IMR-90 (cell line): ENCODE measurements around the gene TMEM38B. TPM values are rescaled to one million over a fixed set of nuclear protein-coding genes. Genes with fewer than 3 reads are reported as not detected.

Experiments used
- ATAC-seq: fragments of 200-7000 bp; cut with Tn5 transposase; 2 replicates; pipeline ENCODE4 v1.9.1; 2020; ENCODE audit warnings: low read depth, mild to moderate bottlenecking, moderate library complexity
- BruUV-seq: library from RNA; stranded (reverse); fragments of 400-500 nt; replicated peaks from 2 replicates; lab custom pipeline; 2021; lab: Mats Ljungman, UMichigan
- CTCF ChIA-PET: fragments of 300-600 bp; formaldehyde crosslinking; extraction: SDS; loops from one replicate; lab custom pipeline; 2021; ENCODE audit warnings: antibody characterized with exemption; lab: Yijun Ruan, JAX
- POLR2A ChIA-PET: fragments of 300-600 bp; sonication (Branson Sonifier 250); formaldehyde crosslinking; loops from one replicate; lab custom pipeline; 2022; ENCODE audit warnings: antibody characterized with exemption; ENCODE audit not compliant: unreplicated experiment; lab: Charles Lee
- DNase-seq: peaks from one replicate; pipeline ENCODE4 v3.0.0; 2013
- H2AFZ ChIP-seq: replicated peaks from 2 replicates; pipeline ENCODE3; 2013; ENCODE audit warnings: low read length, mild to moderate bottlenecking; ENCODE audit not compliant: poor library complexity
- H2AK5ac ChIP-seq: 2 replicates; pipeline ENCODE4 v1.6.1; 2013; ENCODE audit warnings: low read depth, low read length, inconsistent platforms
- H2AK9ac ChIP-seq: replicated peaks from 2 replicates; pipeline ENCODE3; 2013; ENCODE audit warnings: mild to moderate bottlenecking, low read depth, low read length, moderate library complexity; ENCODE audit not compliant: poor library complexity
- H2BK120ac ChIP-seq: 2 replicates; pipeline ENCODE4 v1.6.1; 2013; ENCODE audit warnings: low read depth, low read length, inconsistent platforms
- H2BK15ac ChIP-seq: 3 replicates; pipeline ENCODE4 v1.6.1; 2013; ENCODE audit warnings: low read depth, low read length, inconsistent platforms
- H2BK20ac ChIP-seq: 2 replicates; pipeline ENCODE4 v1.6.1; 2013; ENCODE audit warnings: low read depth, mild to moderate bottlenecking, inconsistent platforms, low read length, moderate library complexity
- H2BK5ac ChIP-seq: 2 replicates; pipeline ENCODE4 v1.6.1; 2013; ENCODE audit warnings: mild to moderate bottlenecking, low read depth, low read length, inconsistent platforms; ENCODE audit not compliant: poor library complexity, severe bottlenecking
- H3K14ac ChIP-seq: replicated peaks from 2 replicates; pipeline ENCODE4 v1.6.1; 2013; ENCODE audit warnings: low read depth, low read length, inconsistent platforms
- H3K18ac ChIP-seq: 2 replicates; pipeline ENCODE4 v1.6.1; 2013; ENCODE audit warnings: low read depth, low read length, control low read depth
- H3K23ac ChIP-seq: 2 replicates; pipeline ENCODE4 v1.6.1; 2013; ENCODE audit warnings: low read depth, low read length, inconsistent platforms
- H3K27ac ChIP-seq: 2 replicates; pipeline ENCODE4 v1.5.1; 2013; ENCODE audit warnings: mild to moderate bottlenecking, control low read depth, low read length; ENCODE audit not compliant: insufficient read depth
- H3K27me3 ChIP-seq: 2 replicates; pipeline ENCODE4 v1.6.1; 2013; ENCODE audit warnings: low read length; ENCODE audit not compliant: control insufficient read depth, insufficient read depth
- H3K36me3 ChIP-seq: 2 replicates; pipeline ENCODE4 v1.6.1; 2013; ENCODE audit warnings: low read length, mixed read lengths; ENCODE audit not compliant: control insufficient read depth, insufficient read depth
- H3K4ac ChIP-seq: 2 replicates; pipeline ENCODE4 v1.6.1; 2013; ENCODE audit warnings: low read depth, low read length, inconsistent platforms
- H3K4me1 ChIP-seq: 2 replicates; pipeline ENCODE4 v1.6.1; 2013; ENCODE audit warnings: low read length, mixed read lengths; ENCODE audit not compliant: control insufficient read depth, insufficient read depth
- H3K4me2 ChIP-seq: 2 replicates; pipeline ENCODE4 v1.6.1; 2013; ENCODE audit warnings: low read depth, mild to moderate bottlenecking, control low read depth, low read length, moderate library complexity
- H3K4me3 ChIP-seq: 2 replicates; pipeline ENCODE4 v1.5.1; 2013; ENCODE audit warnings: low read depth, mild to moderate bottlenecking, control low read depth, low read length, moderate library complexity; ENCODE audit not compliant: insufficient read depth
- H3K56ac ChIP-seq: 2 replicates; pipeline ENCODE4 v1.6.1; 2013; ENCODE audit warnings: low read length, inconsistent platforms; ENCODE audit not compliant: insufficient read depth; ENCODE audit errors: extremely low read depth
- H3K79me1 ChIP-seq, 2 experiments: 2 replicates each; pipeline ENCODE4 v1.6.1; 2013; ENCODE audit warnings: low read length in 2 of 2, inconsistent platforms in 1 of 2, low read depth in 1 of 2
- H3K9ac ChIP-seq: 2 replicates; pipeline ENCODE4 v1.6.1; 2013; ENCODE audit warnings: low read depth, low read length, control low read depth
- H3K9me1 ChIP-seq: 2 replicates; pipeline ENCODE4 v1.6.1; 2013; ENCODE audit warnings: low read length, inconsistent platforms; ENCODE audit not compliant: insufficient read depth
- H3K9me3 ChIP-seq: 2 replicates; pipeline ENCODE4 v1.6.1; 2013; ENCODE audit warnings: low read length; ENCODE audit not compliant: control insufficient read depth, insufficient read depth
- H4K20me1 ChIP-seq: 2 replicates; pipeline ENCODE4 v1.6.1; 2013; ENCODE audit warnings: low read length, inconsistent platforms; ENCODE audit not compliant: insufficient read depth
- H4K5ac ChIP-seq: 2 replicates; pipeline ENCODE4 v1.6.1; 2013; ENCODE audit warnings: mild to moderate bottlenecking, low read depth, low read length, control low read depth
- H4K8ac ChIP-seq, 2 experiments: 2 replicates each; pipeline ENCODE4 v1.6.1; 2013; ENCODE audit warnings: low read depth in 2 of 2, low read length in 2 of 2, control low read depth in 1 of 2, inconsistent platforms in 1 of 2
- H4K91ac ChIP-seq: 2 replicates; pipeline ENCODE4 v1.6.1; 2013; ENCODE audit warnings: low read depth, low read length, inconsistent platforms; ENCODE audit not compliant: insufficient read depth
- BHLHE40 ChIP-seq: fragments of 150-350 bp; IDR thresholded peaks from 2 replicates; pipeline ENCODE4 v1.6.1; 2016; ENCODE audit warnings: mild to moderate bottlenecking, low read depth, low read length
- CEBPB ChIP-seq: IDR thresholded peaks from 2 replicates; pipeline ENCODE4 v1.6.1; 2012; ENCODE audit warnings: low read depth, low read length, improper control_type of control experiment
- CHD1 ChIP-seq: IDR thresholded peaks from 2 replicates; pipeline ENCODE4 v1.6.1; 2012; ENCODE audit warnings: low read depth, low read length, improper control_type of control experiment
- FOS ChIP-seq: fragments of 150-350 bp; IDR thresholded peaks from 2 replicates; pipeline ENCODE4 v1.6.1; 2016; ENCODE audit warnings: low read depth, low read length
- MAFK ChIP-seq: IDR thresholded peaks from 2 replicates; pipeline ENCODE4 v1.6.1; 2012; ENCODE audit warnings: low read depth, low read length, improper control_type of control experiment
- MAZ ChIP-seq: IDR thresholded peaks from 2 replicates; pipeline ENCODE4 v1.6.1; 2012; ENCODE audit warnings: low read depth, mild to moderate bottlenecking, low read length, improper control_type of control experiment, moderate library complexity, borderline replicate concordance
- MXI1 ChIP-seq: IDR thresholded peaks from 2 replicates; pipeline ENCODE4 v1.6.1; 2012; ENCODE audit warnings: low read depth, mild to moderate bottlenecking, low read length, moderate library complexity, borderline replicate concordance
- NFE2L2 ChIP-seq: fragments of 150-350 bp; IDR thresholded peaks from 2 replicates; pipeline ENCODE4 v1.6.1; 2016; ENCODE audit warnings: low read depth, mild to moderate bottlenecking, low read length
- POLR2A ChIP-seq: IDR thresholded peaks from 2 replicates; pipeline ENCODE4 v1.6.1; 2012; ENCODE audit warnings: mild to moderate bottlenecking, low read depth, low read length
- RAD21 ChIP-seq: IDR thresholded peaks from 2 replicates; pipeline ENCODE4 v1.6.1; 2012; ENCODE audit warnings: low read length, improper control_type of control experiment
- RCOR1 ChIP-seq: IDR thresholded peaks from 2 replicates; pipeline ENCODE4 v1.6.1; 2012; ENCODE audit warnings: mild to moderate bottlenecking, low read length, improper control_type of control experiment; ENCODE audit not compliant: insufficient replicate concordance
- RFX5 ChIP-seq: IDR thresholded peaks from 2 replicates; pipeline ENCODE4 v1.8.0; 2012; ENCODE audit warnings: low read depth, mild to moderate bottlenecking, low read length, moderate library complexity
- SMC3 ChIP-seq: fragments of 150-350 bp; IDR thresholded peaks from 2 replicates; pipeline ENCODE4 v1.6.1; 2016; ENCODE audit warnings: low read depth, mild to moderate bottlenecking, antibody characterized with exemption, low read length, moderate library complexity
- WGBS, 2 experiments: methylation state at CpG; one replicate each; pipeline versions ENCODE4 v1.1.5 to v1.1.7; 2013; ENCODE audit warnings: missing lambda C conversion rate in 2 of 2; ENCODE audit not compliant: insufficient read length in 1 of 2; ENCODE audit errors: extremely low coverage in 2 of 2; 5-methylcytosine and 5-hydroxymethylcytosine counted together
- dilution Hi-C: fragments of 300-500 bp; cut with HindIII; formaldehyde crosslinking; loops from one replicate; pipeline ENCODE4 v1.14.3; 2018; ENCODE audit warnings: low sequenced_read_pairs; ENCODE audit not compliant: unreplicated experiment
- in situ Hi-C: fragments of 300-500 bp; cut with MboI; formaldehyde crosslinking; loops from 3 replicates; pipeline ENCODE4 v1.14.3; 2019; ENCODE audit warnings: low sequenced_read_pairs, inconsistent platforms, mixed read lengths
- intact Hi-C: fragments of 100-400 bp; cut with micrococcal nuclease; formaldehyde crosslinking; loops from 2 replicates; pipeline ENCODE4 v1.10.0; 2022
- polyA plus RNA-seq, 3 experiments: library from polyadenylated mRNA; depleted of rRNA; stranded (reverse); fragments of >200 nt; gene quantifications; 2 replicates each; pipeline ENCODE4 v1.2.3, GENCODE V29; 2012; ENCODE audit warnings: low replicate concordance in 1 of 3
- total RNA-seq: library from RNA; depleted of rRNA; stranded (reverse); fragments of >200 nt; gene quantifications from 2 replicates; pipeline ENCODE4 v1.2.3, GENCODE V29; 2012
- TF ChIP-seq, protein P1 (sequence below): fragments of 150-350 bp; IDR thresholded peaks from 2 replicates; pipeline ENCODE4 v1.6.1; 2016; ENCODE audit warnings: low read depth, mild to moderate bottlenecking, low read length, moderate library complexity, borderline replicate concordance
- TF ChIP-seq, protein P2 (sequence below): fragments of 150-350 bp; IDR thresholded peaks from 2 replicates; pipeline ENCODE4 v1.6.1; 2017; ENCODE audit warnings: mild to moderate bottlenecking, antibody characterized with exemption, low read length, low read depth
- TF ChIP-seq, protein P3 (sequence below): conservative IDR thresholded peaks from 2 replicates; pipeline ENCODE4 v1.5.1; 2012; ENCODE audit warnings: mild to moderate bottlenecking, low read depth, low read length, improper control_type of control experiment

Gene TMEM38B
- total and polyA plus RNA-seq, 2 of the 4 experiments (the other 2 are of a cell fraction) = 3.3 to 11.5 TPM

DNA sequence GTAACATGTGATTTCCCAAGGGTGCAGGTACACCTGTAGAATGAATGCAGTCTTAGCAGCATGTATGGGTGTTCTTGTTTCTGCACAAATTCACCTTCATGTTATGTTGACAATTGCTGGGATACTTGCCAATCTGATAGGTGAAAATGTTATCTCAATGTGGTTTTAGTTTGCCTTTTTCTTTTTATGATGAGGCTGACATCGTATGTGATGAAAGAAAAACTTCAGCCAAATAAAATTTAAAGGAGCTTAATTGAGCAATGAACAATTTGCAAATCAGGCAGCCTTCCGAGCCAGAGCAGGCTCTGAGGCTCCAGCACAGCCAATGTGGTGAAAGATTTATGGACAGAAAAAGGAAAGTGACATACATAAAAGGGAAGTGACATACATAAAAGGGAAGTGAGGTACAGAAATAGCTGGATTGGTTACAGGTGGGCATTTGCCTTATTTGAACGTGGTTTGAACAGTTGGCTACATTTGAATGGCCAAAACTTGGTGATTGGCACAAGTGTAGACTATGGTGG, 21.6 kb upstream of the TMEM38B start:
- Histone ChIP-seq H3K18ac (no peak overlapping the region), H3K27me3 (peaks cover 10% of the 10 kb centered on the region)
- no peak for DNase-seq

More for the DNA sequence above, 21.6 kb upstream of the TMEM38B start:
- TF ChIP-seq CEBPB (no peak), MAZ (no peak), SMC3 (no peak), MXI1 (no peak), POLR2A (no peak), RAD21 (no peak), RCOR1 (no peak), MAFK (no peak), BHLHE40 (no peak), NFE2L2 (no peak), CHD1 (no peak), FOS (no peak), RFX5 (no peak)
- TF ChIP-seq, protein P1, sequence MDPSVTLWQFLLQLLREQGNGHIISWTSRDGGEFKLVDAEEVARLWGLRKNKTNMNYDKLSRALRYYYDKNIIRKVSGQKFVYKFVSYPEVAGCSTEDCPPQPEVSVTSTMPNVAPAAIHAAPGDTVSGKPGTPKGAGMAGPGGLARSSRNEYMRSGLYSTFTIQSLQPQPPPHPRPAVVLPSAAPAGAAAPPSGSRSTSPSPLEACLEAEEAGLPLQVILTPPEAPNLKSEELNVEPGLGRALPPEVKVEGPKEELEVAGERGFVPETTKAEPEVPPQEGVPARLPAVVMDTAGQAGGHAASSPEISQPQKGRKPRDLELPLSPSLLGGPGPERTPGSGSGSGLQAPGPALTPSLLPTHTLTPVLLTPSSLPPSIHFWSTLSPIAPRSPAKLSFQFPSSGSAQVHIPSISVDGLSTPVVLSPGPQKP = no peak
- TF ChIP-seq, protein P2, sequence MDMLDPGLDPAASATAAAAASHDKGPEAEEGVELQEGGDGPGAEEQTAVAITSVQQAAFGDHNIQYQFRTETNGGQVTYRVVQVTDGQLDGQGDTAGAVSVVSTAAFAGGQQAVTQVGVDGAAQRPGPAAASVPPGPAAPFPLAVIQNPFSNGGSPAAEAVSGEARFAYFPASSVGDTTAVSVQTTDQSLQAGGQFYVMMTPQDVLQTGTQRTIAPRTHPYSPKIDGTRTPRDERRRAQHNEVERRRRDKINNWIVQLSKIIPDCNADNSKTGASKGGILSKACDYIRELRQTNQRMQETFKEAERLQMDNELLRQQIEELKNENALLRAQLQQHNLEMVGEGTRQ = no peak
- TF ChIP-seq, protein P3, sequence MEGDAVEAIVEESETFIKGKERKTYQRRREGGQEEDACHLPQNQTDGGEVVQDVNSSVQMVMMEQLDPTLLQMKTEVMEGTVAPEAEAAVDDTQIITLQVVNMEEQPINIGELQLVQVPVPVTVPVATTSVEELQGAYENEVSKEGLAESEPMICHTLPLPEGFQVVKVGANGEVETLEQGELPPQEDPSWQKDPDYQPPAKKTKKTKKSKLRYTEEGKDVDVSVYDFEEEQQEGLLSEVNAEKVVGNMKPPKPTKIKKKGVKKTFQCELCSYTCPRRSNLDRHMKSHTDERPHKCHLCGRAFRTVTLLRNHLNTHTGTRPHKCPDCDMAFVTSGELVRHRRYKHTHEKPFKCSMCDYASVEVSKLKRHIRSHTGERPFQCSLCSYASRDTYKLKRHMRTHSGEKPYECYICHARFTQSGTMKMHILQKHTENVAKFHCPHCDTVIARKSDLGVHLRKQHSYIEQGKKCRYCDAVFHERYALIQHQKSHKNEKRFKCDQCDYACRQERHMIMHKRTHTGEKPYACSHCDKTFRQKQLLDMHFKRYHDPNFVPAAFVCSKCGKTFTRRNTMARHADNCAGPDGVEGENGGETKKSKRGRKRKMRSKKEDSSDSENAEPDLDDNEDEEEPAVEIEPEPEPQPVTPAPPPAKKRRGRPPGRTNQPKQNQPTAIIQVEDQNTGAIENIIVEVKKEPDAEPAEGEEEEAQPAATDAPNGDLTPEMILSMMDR = no peak
- Histone ChIP-seq H3K23ac (no peak overlapping the region), H3K9me1 (no peaks in the 10 kb centered on the region), H2BK5ac (no peak overlapping the region), H4K20me1 (no peaks in the 10 kb centered on the region), H2BK120ac (no peak overlapping the region), H3K4me1 (no peaks in the 10 kb centered on the region), H4K5ac (no peak overlapping the region), H2BK20ac (no peak overlapping the region), H3K56ac (no peak overlapping the region), H3K27ac (no peak overlapping the region), H2BK15ac (no peak overlapping the region), H3K9ac (no peak overlapping the region), H4K8ac (no peak overlapping the region), H2AFZ (no peak overlapping the region), H3K4ac (no peak overlapping the region), H3K36me3 (no peaks in the 10 kb centered on the region), H3K4me3 (no peak overlapping the region), H2AK9ac (no peak overlapping the region), H3K14ac (no peak overlapping the region), H2AK5ac (no peak overlapping the region), H3K79me1 (no peaks in the 10 kb centered on the region), H3K9me3 (no peaks in the 10 kb centered on the region), H4K91ac (no peak overlapping the region), H3K4me2 (no peak overlapping the region)
- no TSS peak for BruUV-seq
- POLR2A ChIA-PET = no interaction called here
- dilution Hi-C loops = no loop called here
- CTCF ChIA-PET = no interaction called here
- ATAC-seq = no peak
- intact Hi-C loops = no loop called here
- 7% methylated on average over 2 of the region's 3 CpGs; no CpG with 5 or more reads in 1 of the 2 experiments for WGBS, 2 experiments
- in situ Hi-C loops = no loop called here
